Body of pancreas (tissue), 4 donors: ENCODE measurements around the gene EEF1AKMT3.

Source experiments
- CTCF ChIP-seq, 7 experiments: fragments of 450-650 bp in 4 of 7; fragments of 200-600 bp in 3 of 7; sonication (generic) in 3 of 7; IDR thresholded peaks; one replicate each; pipeline ENCODE4 v1.5.1; 2016 to 2019; ENCODE audit warnings: antibody characterized with exemption in 7 of 7
- POLR2A ChIP-seq, 3 donors: fragments of 450-650 bp; IDR thresholded peaks; one replicate each; pipeline ENCODE4 v1.6.1; 2016; ENCODE audit warnings: antibody characterized with exemption in 3 of 3, mild to moderate bottlenecking in 2 of 3

GRCh38 chr12:57730336-57731067 lies 41.9 kb upstream of the EEF1AKMT3 start:
- TF ChIP-seq CTCF (IDR thresholded peaks at IDR 0.05) (no peak), POLR2A (IDR thresholded peaks at IDR 0.05) (no peak)
